ENCODE results near the gene MCF2L.

DNA sequence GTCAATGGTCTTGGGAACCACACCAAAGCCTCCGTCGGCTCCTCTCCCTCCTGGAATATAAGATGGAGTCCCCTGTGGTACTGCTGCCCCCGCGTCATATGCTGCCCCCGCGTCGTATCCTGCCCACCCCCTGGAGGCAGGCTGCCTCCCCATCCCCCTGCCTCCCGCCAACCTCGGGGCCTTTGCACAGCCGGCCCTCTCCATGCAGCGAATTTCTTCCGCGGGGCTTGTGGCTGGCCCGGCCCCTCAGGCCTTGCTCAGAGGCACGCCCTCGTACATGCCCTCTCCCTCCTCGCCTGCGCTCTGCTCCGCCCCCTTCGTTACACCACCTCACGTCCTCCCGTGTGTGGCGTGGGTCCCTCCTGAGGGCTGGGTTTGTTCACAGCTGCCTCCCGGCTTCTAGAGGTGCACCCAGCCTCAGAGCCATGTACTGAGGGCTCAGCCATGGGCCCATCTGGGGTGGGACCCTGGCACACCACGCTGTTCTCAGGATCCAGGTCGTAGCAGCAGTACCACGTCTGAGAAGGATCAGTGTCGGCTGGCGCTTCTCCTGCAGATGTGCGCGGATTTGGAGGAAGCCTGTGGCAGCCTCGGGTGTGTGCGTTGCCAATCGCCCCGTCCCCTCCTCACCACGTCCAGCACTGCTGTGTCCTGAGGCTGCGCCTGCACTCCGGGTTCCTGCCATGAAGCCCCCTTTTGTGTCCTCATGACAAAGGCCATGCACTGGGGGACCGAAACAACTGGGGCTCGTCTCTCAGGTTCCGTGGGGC lies 47.7 kb downstream of the MCF2L start:
- TF ChIP-seq POLR2AphosphoS5 (IDR thresholded peaks at IDR 0.05; ENCODE audit: low read depth, low read length) (no peak), POLR2A (IDR thresholded peaks at IDR 0.05; ENCODE audit: low read depth, low read length) (no peak), POU2F2 (IDR thresholded peaks at IDR 0.05; ENCODE audit: low read depth, low read length) (no peak), TAF1 (IDR thresholded peaks at IDR 0.05; ENCODE audit: low read depth, low read length) (no peak), PAX5 (IDR thresholded peaks at IDR 0.05; ENCODE audit: insufficient read depth, low read length, severe bottlenecking) (no peak), SPI1 (IDR thresholded peaks at IDR 0.05; ENCODE audit: low read depth, low read length) (no peak)

All from GM12891 (cell line).